WTC11 (cell line): Measurements from ENCODE around the gene CTAGE9.

Source experiments
- FOXJ3 ChIP-seq: sonication (generic); formaldehyde crosslinking; IDR thresholded peaks from 2 replicates; pipeline ENCODE4 v1.9.0; 2021; ENCODE audit warnings: missing genetic modification reagents, mild to moderate bottlenecking, borderline replicate concordance
- MYBL2 ChIP-seq: sonication (generic); formaldehyde crosslinking; IDR thresholded peaks from 2 replicates; pipeline ENCODE4 v1.8.1; 2023; ENCODE audit warnings: mild to moderate bottlenecking, moderate library complexity, missing genetic modification reagents
- NR1H2 ChIP-seq: sonication (generic); formaldehyde crosslinking; IDR thresholded peaks from 2 replicates; pipeline ENCODE4 v1.9.0; 2021; ENCODE audit warnings: mild to moderate bottlenecking, moderate library complexity, missing genetic modification reagents
- RELA ChIP-seq: sonication (generic); formaldehyde crosslinking; IDR thresholded peaks from 2 replicates; pipeline ENCODE4 v1.8.1; 2022; ENCODE audit warnings: missing genetic modification reagents, mild to moderate bottlenecking, borderline replicate concordance
- SP1 ChIP-seq: sonication (generic); formaldehyde crosslinking; conservative IDR thresholded peaks from 2 replicates; pipeline ENCODE4 v1.8.1; 2022; ENCODE audit warnings: missing genetic modification reagents
- TF ChIP-seq, protein P1 (sequence below): fragments of 200-600 bp; IDR thresholded peaks from 2 replicates; pipeline ENCODE4 v1.8.0; 2022; ENCODE audit warnings: antibody characterized with exemption
- TF ChIP-seq, protein P2 (sequence below): sonication (generic); formaldehyde crosslinking; IDR thresholded peaks from 2 replicates; pipeline ENCODE4 v1.8.0; 2022; ENCODE audit warnings: mild to moderate bottlenecking, missing genetic modification reagents
- TF ChIP-seq, protein P3 (sequence below): sonication (generic); formaldehyde crosslinking; IDR thresholded peaks from 2 replicates; pipeline ENCODE4 v1.8.0; 2022; ENCODE audit warnings: mild to moderate bottlenecking, missing genetic modification reagents
- TF ChIP-seq, protein P4 (sequence below): sonication (generic); formaldehyde crosslinking; IDR thresholded peaks from 2 replicates; pipeline ENCODE4 v1.8.1; 2023; ENCODE audit warnings: mild to moderate bottlenecking, missing genetic modification reagents, moderate library complexity

DNA sequence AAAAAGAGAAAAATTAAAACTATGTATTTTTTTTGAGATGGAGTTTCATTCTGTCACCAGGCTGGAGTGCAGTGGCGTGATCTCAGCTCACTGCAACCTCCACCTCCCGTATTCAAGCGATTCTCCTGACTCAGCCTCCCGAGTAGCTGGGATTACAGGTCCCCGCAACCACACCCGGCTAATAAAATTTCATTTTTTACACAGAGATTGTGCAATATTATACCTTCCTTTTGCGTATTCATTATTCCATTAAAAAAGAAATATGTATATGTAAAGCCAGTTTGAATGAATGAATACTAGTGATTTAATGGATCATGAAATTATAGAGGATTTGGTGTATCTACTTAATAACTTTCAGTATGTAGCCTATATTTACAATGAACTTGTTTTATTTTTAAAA is 38.2 kb upstream of the CTAGE9 start:
- TF ChIP-seq, protein P1, sequence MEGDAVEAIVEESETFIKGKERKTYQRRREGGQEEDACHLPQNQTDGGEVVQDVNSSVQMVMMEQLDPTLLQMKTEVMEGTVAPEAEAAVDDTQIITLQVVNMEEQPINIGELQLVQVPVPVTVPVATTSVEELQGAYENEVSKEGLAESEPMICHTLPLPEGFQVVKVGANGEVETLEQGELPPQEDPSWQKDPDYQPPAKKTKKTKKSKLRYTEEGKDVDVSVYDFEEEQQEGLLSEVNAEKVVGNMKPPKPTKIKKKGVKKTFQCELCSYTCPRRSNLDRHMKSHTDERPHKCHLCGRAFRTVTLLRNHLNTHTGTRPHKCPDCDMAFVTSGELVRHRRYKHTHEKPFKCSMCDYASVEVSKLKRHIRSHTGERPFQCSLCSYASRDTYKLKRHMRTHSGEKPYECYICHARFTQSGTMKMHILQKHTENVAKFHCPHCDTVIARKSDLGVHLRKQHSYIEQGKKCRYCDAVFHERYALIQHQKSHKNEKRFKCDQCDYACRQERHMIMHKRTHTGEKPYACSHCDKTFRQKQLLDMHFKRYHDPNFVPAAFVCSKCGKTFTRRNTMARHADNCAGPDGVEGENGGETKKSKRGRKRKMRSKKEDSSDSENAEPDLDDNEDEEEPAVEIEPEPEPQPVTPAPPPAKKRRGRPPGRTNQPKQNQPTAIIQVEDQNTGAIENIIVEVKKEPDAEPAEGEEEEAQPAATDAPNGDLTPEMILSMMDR = no peak
- TF ChIP-seq, protein P2, sequence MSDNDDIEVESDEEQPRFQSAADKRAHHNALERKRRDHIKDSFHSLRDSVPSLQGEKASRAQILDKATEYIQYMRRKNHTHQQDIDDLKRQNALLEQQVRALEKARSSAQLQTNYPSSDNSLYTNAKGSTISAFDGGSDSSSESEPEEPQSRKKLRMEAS (CRISPR knock-in tag) = no peak
- TF ChIP-seq RELA (no peak), SP1 (CRISPR knock-in tag) (no peak), NR1H2 (CRISPR knock-in tag) (no peak), MYBL2 (CRISPR knock-in tag) (no peak), FOXJ3 (CRISPR knock-in tag) (no peak)
- TF ChIP-seq, protein P3, sequence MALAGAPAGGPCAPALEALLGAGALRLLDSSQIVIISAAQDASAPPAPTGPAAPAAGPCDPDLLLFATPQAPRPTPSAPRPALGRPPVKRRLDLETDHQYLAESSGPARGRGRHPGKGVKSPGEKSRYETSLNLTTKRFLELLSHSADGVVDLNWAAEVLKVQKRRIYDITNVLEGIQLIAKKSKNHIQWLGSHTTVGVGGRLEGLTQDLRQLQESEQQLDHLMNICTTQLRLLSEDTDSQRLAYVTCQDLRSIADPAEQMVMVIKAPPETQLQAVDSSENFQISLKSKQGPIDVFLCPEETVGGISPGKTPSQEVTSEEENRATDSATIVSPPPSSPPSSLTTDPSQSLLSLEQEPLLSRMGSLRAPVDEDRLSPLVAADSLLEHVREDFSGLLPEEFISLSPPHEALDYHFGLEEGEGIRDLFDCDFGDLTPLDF (CRISPR knock-in tag) = no peak
- TF ChIP-seq, protein P4, sequence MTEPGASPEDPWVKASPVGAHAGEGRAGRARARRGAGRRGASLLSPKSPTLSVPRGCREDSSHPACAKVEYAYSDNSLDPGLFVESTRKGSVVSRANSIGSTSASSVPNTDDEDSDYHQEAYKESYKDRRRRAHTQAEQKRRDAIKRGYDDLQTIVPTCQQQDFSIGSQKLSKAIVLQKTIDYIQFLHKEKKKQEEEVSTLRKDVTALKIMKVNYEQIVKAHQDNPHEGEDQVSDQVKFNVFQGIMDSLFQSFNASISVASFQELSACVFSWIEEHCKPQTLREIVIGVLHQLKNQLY (CRISPR knock-in tag) = no peak
